HCT116 (cell line): ENCODE measurements around the gene MARS1. TPM values are rescaled to one million over a fixed set of nuclear protein-coding genes. Genes with fewer than 3 reads are reported as not detected.
"Not testable (repeated sequence)": the region's sequence is repeated elsewhere in the genome, so short reads cannot be mapped to it uniquely, and the experiment has no call there.

ENCODE experiments used
- ATAC-seq: fragments of 200-7000 bp; cut with Tn5 transposase; 2 replicates; pipeline ENCODE4 v1.9.1; 2020; ENCODE audit warnings: mild to moderate bottlenecking, moderate library complexity
- BruUV-seq: library from RNA; stranded (reverse); fragments of 400-500 nt; replicated peaks from 2 replicates; lab custom pipeline; 2021; lab: Mats Ljungman, UMichigan
- CTCF ChIA-PET: fragments of 300-600 bp; sonication (Branson Sonifier 250); formaldehyde crosslinking; loops from one replicate; lab custom pipeline; 2021; ENCODE audit warnings: antibody characterized with exemption; lab: Charles Lee
- POLR2A ChIA-PET: fragments of 300-600, 350-600 bp; sonication (Branson Sonifier 250); formaldehyde crosslinking; loops from one replicate; lab custom pipeline; 2021; ENCODE audit warnings: antibody characterized with exemption; lab: Charles Lee
- RAD21 ChIA-PET, 2 experiments: fragments of 300-600 bp; sonication (Branson Sonifier 250); formaldehyde crosslinking; loops; one replicate each; lab custom pipeline; 2023; ENCODE audit warnings: low total read pairs in 2 of 2; ENCODE audit not compliant: uncharacterized antibody in 2 of 2, unreplicated experiment in 2 of 2, low non-redundant PET in 1 of 2; lab: Charles Lee
- DNase-seq: peaks from one replicate; pipeline ENCODE4 v3.0.0-alpha.2; 2010; ENCODE audit warnings: low read depth, low spot score
- H2AFZ ChIP-seq: fragments of 200-600 bp; shearing (Covaris generic), sonication (generic); 2 replicates; pipeline ENCODE4 v1.6.1; 2017; ENCODE audit warnings: low read depth, mixed run types, mixed read lengths, antibody characterized with exemption, low read length; ENCODE audit not compliant: poor library complexity, severe bottlenecking
- H3K27ac ChIP-seq: 2 replicates; pipeline ENCODE4 v1.5.1; 2012; ENCODE audit warnings: low read depth, low read length
- H3K27me3 ChIP-seq: fragments of 200-600 bp; sonication (generic); 2 replicates; pipeline ENCODE4 v1.6.1; 2016; ENCODE audit warnings: mixed run types, low read length, mixed read lengths; ENCODE audit not compliant: insufficient read depth
- H3K36me3 ChIP-seq, 2 experiments: fragments of 200-500 bp in 1 of 2; fragments of 200-600 bp in 1 of 2; sonication (Bioruptor generic) in 1 of 2; sonication (generic) in 1 of 2; 2 replicates each; pipeline versions ENCODE4 v1.5.1 to v1.6.1; 2014 to 2016; ENCODE audit warnings: low read length in 2 of 2, inconsistent platforms in 1 of 2, mixed read lengths in 1 of 2, mixed run types in 1 of 2; ENCODE audit not compliant: insufficient read depth in 2 of 2, control insufficient read depth in 1 of 2
- H3K4me1 ChIP-seq, 2 experiments: fragments of 200-600 bp in 1 of 2; sonication (generic) in 1 of 2; 2 replicates each; pipeline versions ENCODE4 v1.5.1 to v1.6.1; 2012 to 2017; ENCODE audit warnings: low read length in 2 of 2, inconsistent platforms in 1 of 2, mild to moderate bottlenecking in 1 of 2, mixed read lengths in 1 of 2, mixed run types in 1 of 2, moderate library complexity in 1 of 2; ENCODE audit not compliant: insufficient read depth in 2 of 2, control insufficient read depth in 1 of 2
- H3K4me2 ChIP-seq: fragments of 200-600 bp; sonication (generic); 2 replicates; pipeline ENCODE4 v1.6.1; 2017; ENCODE audit warnings: mixed run types, low read length, mixed read lengths
- H3K4me3 ChIP-seq, 2 experiments: fragments of 200-600 bp in 1 of 2; sonication (generic) in 1 of 2; replicated peaks in 1 of 2; 2 replicates each; pipeline ENCODE4 v1.5.1; 2011 to 2016; ENCODE audit warnings: low read length in 2 of 2, control low read depth in 1 of 2, low read depth in 1 of 2, mild to moderate bottlenecking in 1 of 2, mixed read lengths in 1 of 2, mixed run types in 1 of 2
- H3K79me2 ChIP-seq: fragments of 200-600 bp; sonication (generic); 2 replicates; pipeline ENCODE4 v1.6.1; 2017; ENCODE audit warnings: mild to moderate bottlenecking, mixed run types, low read length, moderate library complexity, mixed read lengths; ENCODE audit not compliant: insufficient read depth
- H3K9ac ChIP-seq: fragments of 200-600 bp; sonication (generic); 2 replicates; pipeline ENCODE4 v1.6.1; 2016; ENCODE audit warnings: low read length, mixed read lengths
- H3K9me2 ChIP-seq: fragments of 200-600 bp; sonication (generic), shearing (Covaris generic); 2 replicates; pipeline ENCODE4 v1.6.1; 2017; ENCODE audit warnings: mixed run types, mild to moderate bottlenecking, moderate library complexity; ENCODE audit not compliant: insufficient read depth
- H3K9me3 ChIP-seq, 2 experiments: fragments of 200-500 bp in 1 of 2; fragments of 200-600 bp in 1 of 2; sonication (Bioruptor generic) in 1 of 2; sonication (generic) in 1 of 2; 2 replicates each; pipeline ENCODE4 v1.6.1; 2014 to 2017; ENCODE audit warnings: low read length in 2 of 2, mixed read lengths in 2 of 2, inconsistent platforms in 1 of 2, low read depth in 1 of 2, mild to moderate bottlenecking in 1 of 2, mixed run types in 1 of 2, moderate library complexity in 1 of 2; ENCODE audit not compliant: control insufficient read depth in 1 of 2, insufficient read depth in 1 of 2
- H4K20me1 ChIP-seq: fragments of 200-600 bp; sonication (generic), shearing (Covaris generic); 2 replicates; pipeline ENCODE4 v1.6.1; 2017; ENCODE audit warnings: mixed run types, mild to moderate bottlenecking, moderate library complexity; ENCODE audit not compliant: insufficient read depth
- EZH2phosphoT487 ChIP-seq: fragments of 200-600 bp; IDR thresholded peaks from 2 replicates; pipeline ENCODE4 v1.6.1; 2018; ENCODE audit warnings: antibody characterized with exemption, borderline replicate concordance
- FOSL1 ChIP-seq: IDR thresholded peaks from 2 replicates; pipeline ENCODE4 v1.6.1; 2012; ENCODE audit warnings: low read depth
- JUND ChIP-seq: IDR thresholded peaks from 2 replicates; pipeline ENCODE4 v1.6.1; 2012
- POLR2A ChIP-seq: IDR thresholded peaks from 2 replicates; pipeline ENCODE4 v1.7.0; 2011; ENCODE audit warnings: borderline replicate concordance; ENCODE audit not compliant: insufficient read depth, insufficient read length; ENCODE audit errors: extremely low read depth
- POLR2AphosphoS5 ChIP-seq: IDR thresholded peaks from 2 replicates; pipeline ENCODE4 v1.6.1; 2011; ENCODE audit warnings: mild to moderate bottlenecking, low read depth, low read length, moderate library complexity
- RAD21 ChIP-seq: IDR thresholded peaks from 2 replicates; pipeline ENCODE4 v1.6.1; 2012; ENCODE audit warnings: low read depth, mild to moderate bottlenecking
- YY1 ChIP-seq: IDR thresholded peaks from 2 replicates; pipeline ENCODE4 v1.6.1; 2011; ENCODE audit warnings: low read length, low read depth, moderate library complexity, mild to moderate bottlenecking; ENCODE audit not compliant: insufficient replicate concordance; ENCODE audit errors: extremely low read depth
- ZNF274 ChIP-seq: fragments of 200-500 bp; sonication (Bioruptor generic); IDR thresholded peaks from 2 replicates; pipeline ENCODE4 v1.6.1; 2014; ENCODE audit warnings: mild to moderate bottlenecking, low read depth, low read length, inconsistent platforms
- intact Hi-C: fragments of 100-400 bp; cut with micrococcal nuclease; formaldehyde crosslinking; loops from 2 replicates; pipeline ENCODE4 v1.10.0; 2022
- total RNA-seq: library from RNA; stranded (reverse); gene quantifications from one replicate; pipeline ENCODE4 v1.2.1, GENCODE V29; 2021; ENCODE audit not compliant: unreplicated experiment

The MARS1 gene
- total RNA-seq, 1 experiment from 2014 or later, result 344 TPM

DNA sequence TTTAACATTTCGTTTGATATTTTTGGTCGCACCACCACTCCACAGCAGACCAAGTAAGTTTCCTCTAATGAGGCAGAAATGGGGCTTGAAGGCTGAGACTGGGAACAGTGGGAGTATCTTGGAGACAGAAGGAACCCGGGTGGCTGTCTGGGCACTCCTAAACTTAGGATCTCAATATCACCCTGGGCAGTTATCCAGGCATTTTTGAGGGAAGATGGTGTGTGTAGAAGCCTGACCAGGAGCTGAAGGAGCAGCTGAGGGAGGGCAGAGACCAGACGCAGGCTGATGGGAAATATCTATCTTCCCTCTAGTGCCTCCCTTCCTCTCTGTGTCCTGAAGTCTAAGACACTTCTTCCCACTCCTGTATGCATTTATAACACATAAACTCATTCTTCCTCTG, 10.7 kb downstream of the MARS1 start:
- Histone ChIP-seq H3K36me3 (peaks cover 36 to 51% of the 10 kb centered on the region in 2 experiments), H4K20me1 (no peaks in the 10 kb centered on the region), H3K4me3 (no peak overlapping the region), H3K9me2 (no peaks in the 10 kb centered on the region), H3K4me1 (no peaks in the 10 kb centered on the region), H3K27ac (no peak overlapping the region), H3K4me2 (no peak overlapping the region), H3K27me3 (no peaks in the 10 kb centered on the region), H3K9ac (no peak overlapping the region), H2AFZ (no peak overlapping the region), H3K9me3 (no peaks in the 10 kb centered on the region), H3K79me2 (no peaks in the 10 kb centered on the region)
- no peak for TF ChIP-seq FOSL1
- TF ChIP-seq POLR2A, result no peak
- no peak for TF ChIP-seq EZH2phosphoT487
- TF ChIP-seq YY1, result no peak
- TF ChIP-seq ZNF274, result no peak
- no peak for TF ChIP-seq RAD21
- no peak for TF ChIP-seq JUND
- no peak for ATAC-seq
- DNase-seq, result no peak
- ChIA-PET CTCF (no interaction called here), POLR2A (no interaction called here), RAD21 (no interaction called here)
- no TSS peak for BruUV-seq
- intact Hi-C loops, result no loop called here

DNA sequence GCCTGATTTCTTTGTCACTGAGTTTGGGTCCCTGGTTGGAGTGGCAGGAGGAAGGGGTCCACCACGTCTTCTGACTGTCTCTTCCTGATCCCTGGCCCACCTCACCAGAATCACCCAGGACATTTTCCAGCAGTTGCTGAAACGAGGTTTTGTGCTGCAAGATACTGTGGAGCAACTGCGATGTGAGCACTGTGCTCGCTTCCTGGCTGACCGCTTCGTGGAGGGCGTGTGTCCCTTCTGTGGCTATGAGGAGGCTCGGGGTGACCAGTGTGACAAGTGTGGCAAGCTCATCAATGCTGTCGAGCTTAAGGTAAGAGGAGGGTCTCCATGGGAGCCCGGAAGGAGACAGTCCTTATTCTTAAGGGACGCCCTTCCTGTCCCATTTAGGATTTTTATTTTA, 12.3 kb downstream of the MARS1 start:
- H2AFZ ChIP-seq, result no peak overlapping the region
- no peak overlapping the region for H3K4me2 ChIP-seq
- POLR2A ChIA-PET, result no interaction called here
- no peaks in the 10 kb centered on the region for H3K4me1 ChIP-seq
- TF ChIP-seq POLR2A (no peak), POLR2AphosphoS5 (peak; percentile 30; the same call in 1 of the 2 replicates)
- no peaks in the 10 kb centered on the region for H3K9me2 ChIP-seq
- RAD21 ChIA-PET, result no interaction called here
- H4K20me1 ChIP-seq, result no peaks in the 10 kb centered on the region
- BruUV-seq, result no TSS peak
- H3K79me2 ChIP-seq, result no peaks in the 10 kb centered on the region
- H3K9ac ChIP-seq, result no peak overlapping the region
- intact Hi-C loops, result no loop called here
- CTCF ChIA-PET, result no interaction called here
- H3K27me3 ChIP-seq, result no peaks in the 10 kb centered on the region
- H3K36me3 ChIP-seq, result peaks cover 46 to 57% of the 10 kb centered on the region in 2 experiments
- no peak overlapping the region for H3K27ac ChIP-seq
- DNase-seq (no peak), ATAC-seq (no peak)
- no peak overlapping the region for H3K4me3 ChIP-seq
- H3K9me3 ChIP-seq, result no peaks in the 10 kb centered on the region

DNA sequence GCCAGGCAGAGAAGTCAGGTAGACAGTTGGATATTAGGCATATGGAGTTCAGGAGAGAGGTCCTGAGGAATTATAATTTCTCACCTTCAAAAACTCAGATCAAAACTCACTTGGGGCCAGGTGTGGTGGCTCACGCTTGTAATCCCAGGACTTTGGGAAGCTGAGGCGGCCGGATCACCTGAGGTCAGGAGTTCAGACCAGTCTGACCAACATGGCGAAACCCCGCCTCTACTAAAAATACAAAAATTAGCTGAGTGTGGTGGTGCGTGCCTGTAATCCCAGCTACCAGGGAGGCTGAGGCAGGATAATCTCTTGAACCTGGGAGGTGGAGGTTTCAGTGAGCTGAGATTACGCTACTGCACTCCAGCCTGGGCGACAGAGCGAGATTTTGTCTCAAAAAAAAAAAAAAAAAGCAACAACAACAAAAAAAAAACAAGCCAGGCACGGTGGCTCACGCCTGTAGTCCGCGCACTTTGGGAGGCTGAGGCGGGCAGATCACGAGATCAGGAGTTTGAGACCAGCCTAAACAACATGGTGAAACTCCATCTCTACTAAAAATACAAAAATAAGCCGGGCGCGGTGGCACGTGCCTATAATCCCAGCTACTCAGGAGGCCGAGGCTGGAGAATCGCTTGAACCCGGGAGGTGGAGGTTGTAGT, 14.6 kb downstream of the MARS1 start:
- RAD21 ChIA-PET, CTCF ChIA-PET: not testable (repeated sequence)
- H3K36me3 ChIP-seq, result peaks cover 54 to 55% of the 10 kb centered on the region in 2 experiments

More for the DNA sequence above, 14.6 kb downstream of the MARS1 start:
- H3K9ac ChIP-seq, H3K27me3 ChIP-seq, intact Hi-C loops, H3K9me2 ChIP-seq, ATAC-seq, H3K4me2 ChIP-seq, H3K79me2 ChIP-seq, H3K4me1 ChIP-seq, H3K4me3 ChIP-seq, DNase-seq, BruUV-seq, H3K27ac ChIP-seq, H3K9me3 ChIP-seq, H4K20me1 ChIP-seq, H2AFZ ChIP-seq: not testable (repeated sequence)
- POLR2A ChIA-PET, result interaction anchor here (0.7 to 1.0 kb wide), 2 partner anchors 13 to 14 kb away, joined by 3 read pairs; no protein-coding TSS in a partner anchor
